ENCODE measurements around the gene THYN1. TPM values are rescaled to one million over a fixed set of nuclear protein-coding genes. Genes with fewer than 3 reads are reported as not detected.

THYN1 gene
- total RNA-seq, 1 donor from 2014 or later = 58.8 TPM

DNA sequence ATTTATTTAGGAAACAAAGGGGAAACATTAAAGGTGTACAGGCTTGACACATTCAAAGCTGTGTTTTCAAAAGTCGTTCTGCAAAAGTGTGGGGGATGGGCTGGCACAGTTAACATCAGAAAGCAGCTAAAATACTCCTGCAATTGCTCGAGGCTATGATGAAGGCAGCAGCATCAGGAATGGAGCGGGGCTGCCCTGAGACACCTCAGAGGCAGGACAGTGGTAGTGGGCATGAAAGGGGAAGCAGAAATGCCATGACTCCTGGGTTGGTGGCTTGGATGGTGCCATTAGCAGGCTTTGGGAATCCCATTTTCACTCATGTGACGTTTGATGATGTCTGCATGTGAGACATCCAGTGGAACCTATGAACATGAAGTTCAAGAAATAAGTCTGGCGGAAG, 30.0 kb downstream of the THYN1 start:
- H3K9me3 Mint-ChIP-seq = no peaks in the 10 kb centered on the region

DNA sequence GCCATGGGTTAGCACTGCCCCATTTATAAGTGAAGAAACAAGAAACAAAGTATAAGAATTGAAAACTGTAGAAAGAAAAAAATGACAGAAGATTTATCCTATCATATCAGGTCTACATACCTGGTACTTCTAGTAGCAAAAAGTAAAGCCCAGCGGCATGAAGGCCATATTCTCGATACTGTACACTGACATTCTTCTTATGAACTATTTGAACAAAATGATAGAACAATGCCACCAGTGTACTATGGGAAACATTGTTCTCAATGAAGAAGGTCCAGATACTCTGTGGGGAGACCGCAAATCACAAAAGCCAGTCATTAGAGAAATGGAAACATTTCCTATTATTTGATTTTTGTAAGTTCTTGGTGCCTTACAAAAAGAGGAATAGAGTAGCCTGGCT, 36.3 kb downstream of the THYN1 start:
- H3K4me1 Mint-ChIP-seq (ENCODE audit: low read depth) = peaks cover 59% of the 10 kb centered on the region
- no peak for DNase-seq (ENCODE audit: low spot score)
- intact Hi-C loops (cut with micrococcal nuclease) = no loop called here
- H3K27me3 Mint-ChIP-seq (ENCODE audit: insufficient read depth) = no peaks in the 10 kb centered on the region
- H3K36me3 Mint-ChIP-seq (ENCODE audit: low read depth) = peaks cover 43% of the 10 kb centered on the region
- no peaks in the 10 kb centered on the region for H3K9me3 Mint-ChIP-seq
- no peak overlapping the region for H3K27ac Mint-ChIP-seq
- no peak overlapping the region for H3K4me3 Mint-ChIP-seq

More for the DNA sequence above, 30.0 kb downstream of the THYN1 start:
- Mint-ChIP-seq H3K27me3 (ENCODE audit: insufficient read depth) (no peaks in the 10 kb centered on the region), H3K36me3 (ENCODE audit: low read depth) (peaks cover 34% of the 10 kb centered on the region), H3K4me3 (peak overlapping the region; percentile 98), H3K4me1 (ENCODE audit: low read depth) (peaks cover 65% of the 10 kb centered on the region), H3K27ac (peak overlapping the region; percentile 95)
- intact Hi-C loops (cut with micrococcal nuclease) = loop anchor here (5.0 kb wide), 1 partner anchor 186 kb away; no protein-coding TSS in a partner anchor
- DNase-seq (ENCODE audit: low spot score) = no peak

DNA sequence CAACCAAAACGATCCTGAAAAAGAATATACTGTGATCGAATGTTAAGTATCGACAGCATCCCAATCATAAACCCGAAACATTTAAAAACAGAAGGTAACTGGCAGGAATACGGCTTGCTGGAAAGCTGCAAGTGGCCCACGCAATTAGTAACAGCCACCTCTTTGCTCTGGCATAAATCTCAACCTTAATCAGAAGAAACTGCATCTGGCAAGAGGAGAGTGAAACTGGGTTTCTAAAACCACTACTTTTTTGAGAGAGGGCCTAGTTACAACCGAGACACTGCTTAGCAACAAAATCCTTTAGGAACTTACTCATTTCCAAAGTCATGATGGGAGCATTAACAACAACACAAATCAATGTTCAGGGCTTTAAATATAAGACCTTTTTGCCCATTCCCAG, 37.3 kb downstream of the THYN1 start:
- no peaks in the 10 kb centered on the region for H3K27me3 Mint-ChIP-seq (ENCODE audit: insufficient read depth)
- H3K4me1 Mint-ChIP-seq (ENCODE audit: low read depth) = peaks cover 55% of the 10 kb centered on the region
- no peak overlapping the region for H3K4me3 Mint-ChIP-seq
- peaks cover 45% of the 10 kb centered on the region for H3K36me3 Mint-ChIP-seq (ENCODE audit: low read depth)
- H3K27ac Mint-ChIP-seq = no peak overlapping the region
- H3K9me3 Mint-ChIP-seq = no peaks in the 10 kb centered on the region
- intact Hi-C loops (cut with micrococcal nuclease) = no loop called here
- no peak for DNase-seq (ENCODE audit: low spot score)

DNA sequence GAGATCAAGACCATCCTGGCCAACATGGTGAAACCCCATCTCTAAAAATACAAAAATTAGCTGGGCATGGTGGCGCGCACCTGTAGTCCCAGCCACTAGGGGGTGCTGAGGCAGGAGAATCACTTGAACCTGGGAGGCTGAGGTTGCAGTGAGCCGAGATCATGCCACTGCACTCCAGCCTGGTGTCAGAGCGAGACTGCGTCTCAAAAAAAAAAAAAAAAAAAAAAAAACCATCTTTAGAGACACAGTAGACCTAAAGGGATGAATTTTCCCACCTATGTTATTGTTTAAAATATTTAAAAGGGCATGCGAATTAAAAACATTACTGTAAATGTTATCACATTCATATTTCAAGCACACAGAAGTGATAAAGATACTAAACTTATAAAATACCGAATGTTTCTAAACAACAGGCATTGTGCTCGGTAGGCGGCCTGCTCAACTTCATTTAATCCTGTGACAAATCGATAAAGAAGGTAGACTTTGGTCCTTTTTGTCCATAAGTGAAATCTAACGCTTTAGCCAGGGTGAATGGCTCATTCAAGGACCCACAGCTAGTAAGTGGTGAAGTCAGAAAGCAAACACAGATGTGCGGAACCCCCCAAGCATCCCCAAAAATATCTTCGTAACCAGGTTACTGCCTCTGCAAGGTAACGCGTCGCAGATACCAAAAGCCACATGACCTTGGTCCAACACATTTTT, 45.5 kb downstream of the THYN1 start:
- intact Hi-C loops (cut with micrococcal nuclease) = loop anchor here (1.0 to 5.0 kb wide), 4 partner anchors 17 to 155 kb away; partner anchors contain the start of genes ACAD8, THYN1 and VPS26B
- Mint-ChIP-seq H3K27ac (no peak overlapping the region), H3K9me3 (no peaks in the 10 kb centered on the region), H3K4me3 (no peak overlapping the region), H3K4me1 (ENCODE audit: low read depth) (peaks cover 5% of the 10 kb centered on the region), H3K36me3 (ENCODE audit: low read depth) (peaks cover 52% of the 10 kb centered on the region), H3K27me3 (ENCODE audit: insufficient read depth) (no peaks in the 10 kb centered on the region)
- peak; percentile 59 for DNase-seq (ENCODE audit: low spot score)

DNA sequence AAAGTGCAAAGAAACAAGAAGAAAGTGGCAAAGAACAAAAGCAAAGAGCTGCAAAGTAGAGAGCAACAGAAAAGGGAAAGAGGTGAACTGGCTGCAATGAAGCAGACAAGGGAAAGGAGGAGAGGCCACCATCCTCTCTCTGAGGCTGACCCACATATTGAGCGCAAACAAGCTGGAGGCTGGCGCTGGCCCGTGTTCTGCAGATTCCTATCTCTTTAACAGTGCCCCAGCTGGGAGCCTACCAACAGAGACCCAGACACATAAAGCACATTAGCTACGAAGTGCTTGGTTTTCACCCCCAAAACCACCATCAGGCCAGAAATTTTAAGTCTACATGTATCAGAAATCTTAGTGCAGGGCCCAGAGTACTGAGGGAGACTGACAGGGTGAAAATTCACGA, 47.0 kb downstream of the THYN1 start:
- no peaks in the 10 kb centered on the region for H3K27me3 Mint-ChIP-seq (ENCODE audit: insufficient read depth)
- no peak overlapping the region for H3K4me3 Mint-ChIP-seq
- H3K4me1 Mint-ChIP-seq (ENCODE audit: low read depth) = no peaks in the 10 kb centered on the region
- H3K9me3 Mint-ChIP-seq = no peaks in the 10 kb centered on the region
- no peak for DNase-seq (ENCODE audit: low spot score)
- H3K27ac Mint-ChIP-seq = no peak overlapping the region
- intact Hi-C loops (cut with micrococcal nuclease) = loop anchor here (5.0 kb wide), 1 partner anchor 154 kb away; no protein-coding TSS in a partner anchor
- H3K36me3 Mint-ChIP-seq (ENCODE audit: low read depth) = peaks cover 57% of the 10 kb centered on the region

DNA sequence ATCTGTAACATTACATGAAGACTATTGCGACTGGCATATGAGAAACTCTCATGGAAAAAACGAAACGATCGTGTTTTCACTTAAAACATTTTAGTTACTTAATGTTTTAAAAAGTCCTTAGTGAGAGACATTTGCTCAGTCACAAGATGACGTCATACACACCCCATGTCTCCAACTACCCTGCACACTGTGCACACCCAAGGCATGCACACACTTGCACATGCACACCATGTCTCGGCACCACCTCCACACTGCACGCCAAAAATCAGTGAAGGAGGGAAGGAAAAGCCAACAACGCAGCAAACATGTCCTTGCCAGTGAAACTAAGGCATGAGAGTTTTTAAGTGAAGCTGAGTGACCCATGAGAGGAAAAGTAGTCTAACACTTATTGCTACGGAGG, 47.4 kb downstream of the THYN1 start:
- no peaks in the 10 kb centered on the region for H3K27me3 Mint-ChIP-seq (ENCODE audit: insufficient read depth)
- no peaks in the 10 kb centered on the region for H3K9me3 Mint-ChIP-seq
- no peak overlapping the region for H3K27ac Mint-ChIP-seq
- intact Hi-C loops (cut with micrococcal nuclease) = loop anchor here (5.0 kb wide), 1 partner anchor 153 kb away; no protein-coding TSS in a partner anchor
- DNase-seq (ENCODE audit: low spot score) = no peak
- no peaks in the 10 kb centered on the region for H3K4me1 Mint-ChIP-seq (ENCODE audit: low read depth)
- peaks cover 59% of the 10 kb centered on the region for H3K36me3 Mint-ChIP-seq (ENCODE audit: low read depth)
- H3K4me3 Mint-ChIP-seq = no peak overlapping the region

DNA sequence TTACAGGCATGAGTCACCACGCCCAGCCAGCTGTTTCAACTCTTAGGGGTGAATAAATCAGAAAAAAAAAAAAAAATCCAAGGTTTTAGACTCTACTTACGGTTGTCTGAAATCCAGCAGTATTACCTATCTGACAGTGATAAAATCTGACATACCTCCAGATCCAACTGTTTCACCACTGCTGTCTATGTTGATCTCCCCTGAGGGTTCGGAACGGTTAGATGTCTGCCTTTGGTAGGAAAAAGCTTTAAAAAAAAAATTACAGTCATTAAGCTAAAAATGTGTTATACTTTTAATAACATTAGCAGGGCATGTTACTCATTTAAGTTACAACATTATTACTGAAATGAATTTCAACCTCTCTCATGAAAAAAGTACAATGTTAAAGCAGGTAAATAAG, 50.5 kb downstream of the THYN1 start:
- H3K4me3 Mint-ChIP-seq = no peak overlapping the region
- H3K27ac Mint-ChIP-seq = no peak overlapping the region
- no peaks in the 10 kb centered on the region for H3K27me3 Mint-ChIP-seq (ENCODE audit: insufficient read depth)
- H3K4me1 Mint-ChIP-seq (ENCODE audit: low read depth) = peaks cover 9% of the 10 kb centered on the region
- H3K9me3 Mint-ChIP-seq = no peaks in the 10 kb centered on the region
- DNase-seq (ENCODE audit: low spot score) = no peak
- H3K36me3 Mint-ChIP-seq (ENCODE audit: low read depth) = peaks cover 59% of the 10 kb centered on the region
- intact Hi-C loops (cut with micrococcal nuclease) = no loop called here

DNA sequence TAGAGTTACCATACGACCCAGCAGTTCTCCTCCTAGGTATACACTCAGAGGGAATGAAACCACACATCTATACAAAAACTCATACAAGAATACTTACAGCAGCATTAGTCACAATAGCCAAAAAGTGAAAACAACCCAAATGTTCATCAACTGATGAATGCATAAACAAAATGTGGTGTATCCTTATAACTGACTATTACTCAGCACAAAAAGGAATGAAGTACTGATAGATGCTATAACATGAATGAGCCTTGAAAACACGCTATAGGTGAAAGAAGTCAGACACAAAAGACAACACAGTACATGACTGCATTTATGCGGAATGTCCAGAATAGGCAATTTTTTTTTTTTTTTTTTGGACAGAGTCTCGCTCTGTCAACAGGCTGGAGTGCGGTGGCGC, 52.5 kb downstream of the THYN1 start:
- no peak overlapping the region for H3K27ac Mint-ChIP-seq
- no peak overlapping the region for H3K4me3 Mint-ChIP-seq
- no peaks in the 10 kb centered on the region for H3K9me3 Mint-ChIP-seq
- intact Hi-C loops (cut with micrococcal nuclease) = no loop called here
- H3K27me3 Mint-ChIP-seq (ENCODE audit: insufficient read depth) = no peaks in the 10 kb centered on the region
- peaks cover 58% of the 10 kb centered on the region for H3K36me3 Mint-ChIP-seq (ENCODE audit: low read depth)
- DNase-seq (ENCODE audit: low spot score) = no peak
- peaks cover 14% of the 10 kb centered on the region for H3K4me1 Mint-ChIP-seq (ENCODE audit: low read depth)

DNA sequence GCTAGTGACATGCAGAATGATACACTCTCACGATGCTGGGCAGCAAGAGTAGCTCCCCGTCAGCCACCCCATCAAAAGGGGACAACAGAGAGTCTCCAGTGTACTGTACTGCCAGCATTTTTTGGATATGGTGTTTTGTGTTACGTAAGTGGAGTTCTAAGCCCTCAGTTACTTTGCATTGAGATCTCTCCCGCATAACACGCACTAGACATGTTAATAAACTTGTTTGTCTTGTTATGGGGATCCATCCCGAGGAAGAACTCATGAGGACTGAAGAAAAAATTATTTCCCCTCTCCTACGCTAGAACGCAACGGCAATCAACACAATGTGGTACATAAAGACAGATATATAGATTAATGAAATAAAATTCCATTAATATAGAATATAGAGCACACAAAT, 53.6 kb downstream of the THYN1 start:
- no peaks in the 10 kb centered on the region for H3K9me3 Mint-ChIP-seq
- intact Hi-C loops (cut with micrococcal nuclease) = no loop called here

More for the DNA sequence above, 53.6 kb downstream of the THYN1 start:
- H3K27ac Mint-ChIP-seq = no peak overlapping the region
- H3K36me3 Mint-ChIP-seq (ENCODE audit: low read depth) = peaks cover 55% of the 10 kb centered on the region
- H3K4me3 Mint-ChIP-seq = no peak overlapping the region
- no peak for DNase-seq (ENCODE audit: low spot score)
- no peaks in the 10 kb centered on the region for H3K27me3 Mint-ChIP-seq (ENCODE audit: insufficient read depth)
- H3K4me1 Mint-ChIP-seq (ENCODE audit: low read depth) = peaks cover 14% of the 10 kb centered on the region

Other genes starting within 250 kb of the THYN1 start
- gene JAM3, start 184.3 kb downstream of the THYN1 start, total RNA-seq = 3.5 and 3.9 TPM in 2 replicates
- 103 and 107 TPM in 2 replicates for gene NCAPD3, start 29.4 kb downstream of the THYN1 start, total RNA-seq
- gene VPS26B, start 28.7 kb downstream of the THYN1 start, total RNA-seq = 43.0 and 43.2 TPM in 2 replicates
- gene ACAD8, start 216 bp upstream of the THYN1 start, total RNA-seq = 25.6 and 26.2 TPM in 2 replicates
- 14.6 and 16.1 TPM in 2 replicates for gene GLB1L3, start 23.0 kb upstream of the THYN1 start, total RNA-seq
- gene GLB1L2, start 78.6 kb upstream of the THYN1 start, total RNA-seq = 8.9 and 11.5 TPM in 2 replicates
- gene B3GAT1, start 158.9 kb upstream of the THYN1 start, total RNA-seq = 0.13 and 0.39 TPM in 2 replicates

All from activated T-helper 1 cell treated with anti-CD3 and anti-CD28 coated beads, Interleukin-12 subunit alpha, Interleukin-12 subunit beta, Interleukin-2, Interleukin-4 antibody, amounts not matched to agents 30 ng/mL and 10 ng/mL and 1 ng/mL, durations not matched to agents 14 hours and 24 hours and 36 hours (primary cell).